LNCAP (cell line): ENCODE measurements around the gene PHAF1.
A peak's percentile ranks its signal among the peaks of the same experiment; 100 is the strongest.

Source experiments
- TF ChIP-seq, protein P1 (sequence below): fragments of 450-650 bp; IDR thresholded peaks from 2 replicates; pipeline ENCODE4 v1.5.1; 2017; ENCODE audit warnings: mild to moderate bottlenecking

Gene PHAF1

DNA sequence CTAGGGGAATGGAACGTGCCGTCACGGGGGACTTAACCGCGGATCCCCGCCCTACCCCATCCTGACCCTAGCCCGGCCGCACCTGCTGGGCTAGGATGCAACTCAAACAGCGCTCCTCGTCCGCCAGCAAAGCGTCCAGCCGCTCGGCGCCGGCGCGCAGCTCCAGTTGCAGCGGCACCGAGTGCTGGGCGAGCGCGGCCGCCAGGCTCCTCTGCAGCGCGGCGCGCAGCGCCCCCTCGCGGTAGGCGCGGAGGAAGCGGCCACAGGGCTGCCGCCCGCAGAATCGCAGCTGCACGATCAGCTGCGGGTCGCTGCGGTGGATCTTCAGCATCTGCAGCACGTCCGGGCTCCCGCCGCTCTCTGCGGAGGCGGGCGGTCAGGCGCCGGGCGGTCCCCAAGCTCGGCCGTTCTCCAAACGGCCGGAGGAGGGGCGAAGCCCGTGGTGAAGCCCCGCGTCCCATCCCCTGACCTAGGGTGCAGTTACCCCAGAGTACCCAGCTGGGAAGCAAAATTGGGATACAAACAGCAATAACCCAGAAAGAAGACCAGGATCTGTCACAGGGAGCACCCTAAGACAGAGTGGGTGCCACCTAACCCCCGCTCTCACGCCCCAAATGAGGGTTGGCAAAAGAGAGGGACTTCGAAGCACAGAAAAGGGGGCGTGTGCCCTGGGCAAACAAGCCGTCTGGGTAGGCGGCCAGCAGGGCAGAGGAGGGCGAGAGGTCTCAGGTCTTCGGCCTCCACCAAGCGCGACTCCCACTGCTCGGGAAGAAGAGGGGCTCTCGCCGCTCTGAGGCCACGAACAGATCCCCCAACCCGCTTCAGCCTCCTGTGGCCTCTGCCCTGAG lies 45.8 kb downstream of the PHAF1 start:
- TF ChIP-seq, protein P1, sequence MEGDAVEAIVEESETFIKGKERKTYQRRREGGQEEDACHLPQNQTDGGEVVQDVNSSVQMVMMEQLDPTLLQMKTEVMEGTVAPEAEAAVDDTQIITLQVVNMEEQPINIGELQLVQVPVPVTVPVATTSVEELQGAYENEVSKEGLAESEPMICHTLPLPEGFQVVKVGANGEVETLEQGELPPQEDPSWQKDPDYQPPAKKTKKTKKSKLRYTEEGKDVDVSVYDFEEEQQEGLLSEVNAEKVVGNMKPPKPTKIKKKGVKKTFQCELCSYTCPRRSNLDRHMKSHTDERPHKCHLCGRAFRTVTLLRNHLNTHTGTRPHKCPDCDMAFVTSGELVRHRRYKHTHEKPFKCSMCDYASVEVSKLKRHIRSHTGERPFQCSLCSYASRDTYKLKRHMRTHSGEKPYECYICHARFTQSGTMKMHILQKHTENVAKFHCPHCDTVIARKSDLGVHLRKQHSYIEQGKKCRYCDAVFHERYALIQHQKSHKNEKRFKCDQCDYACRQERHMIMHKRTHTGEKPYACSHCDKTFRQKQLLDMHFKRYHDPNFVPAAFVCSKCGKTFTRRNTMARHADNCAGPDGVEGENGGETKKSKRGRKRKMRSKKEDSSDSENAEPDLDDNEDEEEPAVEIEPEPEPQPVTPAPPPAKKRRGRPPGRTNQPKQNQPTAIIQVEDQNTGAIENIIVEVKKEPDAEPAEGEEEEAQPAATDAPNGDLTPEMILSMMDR: peak; percentile 97

DNA sequence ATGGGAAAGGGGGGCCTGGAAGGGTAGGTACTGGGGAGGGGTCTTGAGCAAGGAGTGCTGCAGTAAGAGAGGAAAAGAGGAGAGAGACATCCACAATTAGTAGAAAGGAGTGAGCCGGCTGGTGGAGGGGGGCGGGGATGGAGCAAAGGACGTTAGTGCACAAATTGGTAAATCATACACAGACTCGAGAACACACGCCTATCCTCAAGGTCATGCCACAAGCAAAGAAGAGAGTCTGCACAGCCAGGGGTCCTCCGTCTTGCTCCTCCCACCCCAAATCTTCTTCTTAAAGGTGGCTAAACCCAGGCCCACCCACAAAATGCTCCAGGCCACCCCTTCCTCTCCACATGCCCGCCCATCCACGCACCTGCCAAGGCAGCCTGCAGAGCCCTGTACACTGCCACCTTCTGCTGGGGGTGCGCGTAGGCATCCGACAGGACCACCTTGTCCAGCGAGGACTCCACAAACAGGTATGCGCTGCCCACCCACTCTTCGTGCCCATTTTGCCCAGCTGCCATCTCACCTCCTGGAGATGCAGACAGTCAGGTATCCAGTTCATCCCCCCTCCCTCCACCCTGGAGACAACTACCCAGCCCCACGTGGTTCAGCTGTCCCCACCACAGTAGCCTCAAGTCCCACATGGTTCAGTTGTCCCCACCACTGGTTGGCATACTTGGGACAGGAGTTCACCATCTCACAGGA lies 46.6 kb downstream of the PHAF1 start:
- TF ChIP-seq, protein P1: no peak

DNA sequence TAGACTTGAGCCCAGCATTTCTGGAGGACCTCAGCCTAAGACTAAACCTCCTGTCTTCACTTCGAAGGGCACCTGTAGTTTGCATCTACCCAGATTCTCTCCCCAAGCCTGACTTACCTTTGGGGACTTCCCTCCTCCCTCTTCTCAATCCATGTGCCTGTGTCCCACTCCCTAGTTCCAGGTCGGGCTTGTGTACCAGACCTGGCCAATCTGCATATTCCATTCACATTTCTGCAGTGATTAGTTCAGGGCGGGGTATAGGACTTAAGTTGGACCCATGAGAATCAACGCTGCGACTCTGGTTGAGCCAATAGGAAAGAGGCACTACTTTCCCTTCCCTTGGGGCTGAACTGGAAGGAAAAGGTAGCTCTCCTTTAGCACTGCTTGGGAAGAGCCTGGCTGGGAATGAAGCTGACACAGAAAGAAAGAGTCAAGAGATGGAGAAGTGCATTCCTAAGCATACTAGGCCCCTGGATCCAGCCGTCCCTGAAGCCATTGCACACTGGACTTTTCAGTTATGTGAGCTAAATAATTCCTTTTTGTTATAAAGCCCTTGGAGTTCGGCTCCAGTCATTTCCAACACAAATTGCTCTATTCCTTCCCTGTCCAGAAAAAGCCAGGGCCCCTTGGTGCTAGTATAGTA lies 47.5 kb downstream of the PHAF1 start:
- TF ChIP-seq, protein P1: no peak

- TF ChIP-seq, protein P1: no peak
These were observed 48.3 kb downstream of the PHAF1 start for GRCh38 chr16:67157892-67158635.

DNA sequence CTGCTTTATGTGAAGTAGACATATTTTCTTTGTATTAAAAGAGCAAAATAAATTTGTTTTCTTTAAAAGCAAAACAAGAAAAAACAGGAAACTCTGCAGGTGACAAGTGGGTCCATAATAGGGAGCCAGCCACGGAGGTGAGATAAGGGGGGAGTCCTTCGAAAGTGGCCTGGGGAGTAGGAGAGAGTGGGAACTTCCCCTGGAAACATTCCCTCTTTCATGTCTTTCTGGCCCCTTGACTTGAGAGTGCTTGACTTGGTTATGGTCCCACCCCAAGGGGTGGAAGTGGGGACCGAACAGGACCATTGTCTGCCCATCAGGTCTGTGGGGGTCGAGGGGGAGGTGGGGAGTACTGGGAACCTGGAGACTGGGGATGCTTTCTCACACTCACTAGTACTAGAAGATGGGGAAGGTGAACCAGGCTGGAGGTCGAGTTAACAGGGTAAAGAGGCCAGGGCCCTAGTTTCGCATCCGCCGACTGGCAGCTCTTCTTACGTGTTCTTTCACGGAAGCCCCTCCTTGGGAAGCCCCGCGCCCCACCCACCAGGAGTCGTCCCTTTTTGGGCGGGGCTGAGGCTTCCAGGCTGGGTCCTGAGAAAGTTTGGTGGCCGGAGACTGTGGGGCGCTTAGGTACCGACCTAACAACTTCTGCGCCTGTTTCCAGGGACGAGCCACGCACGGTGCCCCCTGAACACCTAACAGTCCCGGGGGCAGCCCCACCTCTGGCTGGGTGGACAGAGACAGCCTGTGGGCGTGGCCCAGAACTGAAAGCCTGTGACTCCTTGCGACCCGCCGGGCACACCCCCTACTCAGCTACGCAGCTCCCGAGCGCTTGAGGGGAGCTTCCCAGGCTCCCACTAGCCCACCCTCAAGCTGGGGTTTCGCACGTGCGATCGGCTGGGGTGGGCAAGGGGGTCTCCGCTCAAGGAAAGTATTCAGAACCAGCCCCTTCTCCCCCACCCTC lies 49.2 kb downstream of the PHAF1 start:
- TF ChIP-seq, protein P1: no peak

- TF ChIP-seq, protein P1: no peak
These were observed 51.9 kb downstream of the PHAF1 start for GRCh38 chr16:67161595-67162058.
